Hepatocyte (in vitro differentiated cells): Measurements from ENCODE around the gene ZFAND4. TPM values are rescaled to one million over a fixed set of nuclear protein-coding genes. Genes with fewer than 3 reads are reported as not detected.
"Not testable (repeated sequence)": the region's sequence is repeated elsewhere in the genome, so short reads cannot be mapped to it uniquely, and the experiment has no call there.

Experiments used
- DNase-seq: peaks from one replicate; pipeline ENCODE4 v3.0.0-alpha.2; 2016; ENCODE audit warnings: low spot score
- H2AFZ ChIP-seq: fragments of 200-600 bp; sonication (generic); 2 replicates; pipeline ENCODE4 v1.6.0; 2016; ENCODE audit warnings: antibody characterized with exemption, mild to moderate bottlenecking
- H3K27ac ChIP-seq: fragments of 200-600 bp; sonication (generic); 2 replicates; pipeline ENCODE4 v1.5.1; 2016; ENCODE audit warnings: mild to moderate bottlenecking
- H3K27me3 ChIP-seq: fragments of 200-600 bp; sonication (generic); 2 replicates; pipeline ENCODE4 v1.6.1; 2016
- H3K36me3 ChIP-seq: fragments of 200-600 bp; sonication (generic); replicated peaks from 2 replicates; pipeline ENCODE4 v1.5.1; 2016; ENCODE audit warnings: low read depth; ENCODE audit not compliant: insufficient read depth
- H3K4me1 ChIP-seq: fragments of 200-600 bp; sonication (generic); 2 replicates; pipeline ENCODE4 v1.5.1; 2016; ENCODE audit warnings: mild to moderate bottlenecking, moderate library complexity; ENCODE audit not compliant: insufficient read depth
- H3K4me2 ChIP-seq: fragments of 200-600 bp; sonication (generic); 2 replicates; pipeline ENCODE4 v1.6.0; 2016
- H3K4me3 ChIP-seq: fragments of 200-600 bp; sonication (generic); 2 replicates; pipeline ENCODE4 v1.5.1; 2016; ENCODE audit warnings: mild to moderate bottlenecking
- H3K79me2 ChIP-seq: fragments of 200-600 bp; sonication (generic); 2 replicates; pipeline ENCODE4 v1.6.0; 2017; ENCODE audit warnings: mild to moderate bottlenecking
- H3K9me2 ChIP-seq: fragments of 200-600 bp; sonication (generic); replicated peaks from 2 replicates; pipeline ENCODE4 v1.6.0; 2017; ENCODE audit warnings: mild to moderate bottlenecking; ENCODE audit not compliant: insufficient read depth
- H3K9me3 ChIP-seq: fragments of 200-600 bp; sonication (generic); 2 replicates; pipeline ENCODE4 v1.5.1; 2016; ENCODE audit warnings: low read depth, mild to moderate bottlenecking
- H4K20me1 ChIP-seq: fragments of 200-600 bp; sonication (generic); 2 replicates; pipeline ENCODE4 v1.6.0; 2016; ENCODE audit warnings: mild to moderate bottlenecking; ENCODE audit not compliant: insufficient read depth, poor library complexity, severe bottlenecking
- EZH2 ChIP-seq: fragments of 200-600 bp; sonication (generic); IDR thresholded peaks from 2 replicates; pipeline ENCODE4 v1.6.1; 2016; ENCODE audit warnings: antibody characterized with exemption, mild to moderate bottlenecking, borderline replicate concordance
- EZH2phosphoT487 ChIP-seq: fragments of 200-600 bp; sonication (generic); IDR thresholded peaks from one replicate; pipeline ENCODE4 v1.6.1; 2018; ENCODE audit warnings: antibody characterized with exemption, mild to moderate bottlenecking, low read depth, moderate library complexity; ENCODE audit not compliant: unreplicated experiment, severe bottlenecking
- WGBS: methylation state at CpG from one replicate; pipeline ENCODE4 v1.1.6; 2016; ENCODE audit warnings: low lambda C conversion rate; ENCODE audit errors: missing lambda C conversion rate; 5-methylcytosine and 5-hydroxymethylcytosine counted together
- polyA plus RNA-seq: library from polyadenylated mRNA; unstranded; fragments of >200 nt; fragmentation: Nextera tagmentation; extraction: Ambion mirVana; gene quantifications from 2 replicates; pipeline ENCODE4 v1.2.1, GENCODE V29; 2016
- total RNA-seq: library from RNA; depleted of rRNA; stranded (reverse); fragments of >200 nt; gene quantifications from 2 replicates; pipeline ENCODE4 v1.2.3, GENCODE V29; 2014
- TF ChIP-seq, protein P1 (sequence below): fragments of 200-600 bp; sonication (generic); IDR thresholded peaks from 2 replicates; pipeline ENCODE4 v1.5.1; 2016; ENCODE audit warnings: antibody characterized with exemption, mild to moderate bottlenecking; ENCODE audit not compliant: poor library complexity

Gene ZFAND4
- total and polyA plus RNA-seq, 2 experiments from 2014 or later = 8.6 to 12.7 TPM

DNA sequence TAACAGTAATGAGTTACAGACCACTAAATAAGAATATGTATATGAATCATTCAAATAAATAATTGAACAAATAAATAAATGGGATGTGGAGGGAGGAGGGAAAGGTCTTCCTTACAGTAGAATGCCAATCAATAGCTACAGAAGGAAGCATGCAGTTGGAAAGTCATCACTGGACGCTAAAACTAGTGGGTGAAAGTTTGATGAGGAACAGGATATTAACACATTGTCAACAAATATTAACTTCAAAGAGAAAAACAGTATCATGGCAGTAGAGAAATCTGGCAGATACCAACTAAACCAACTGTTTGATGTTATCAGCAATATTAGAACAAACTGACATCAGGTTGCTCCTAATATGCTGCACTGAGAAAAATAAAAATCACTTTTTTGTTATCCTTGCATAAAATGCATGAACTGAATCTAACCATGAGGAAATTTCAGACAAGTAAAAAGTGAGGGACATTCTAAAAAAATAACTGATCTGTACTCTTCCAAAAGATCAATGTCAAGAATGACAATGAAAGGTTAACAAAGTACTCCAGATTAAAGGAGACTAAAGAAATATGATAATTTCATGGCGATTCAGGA, 94.1 kb downstream of the ZFAND4 start:
- Histone ChIP-seq H3K4me1 (peaks cover 9% of the 10 kb centered on the region), H3K27ac (no peak overlapping the region), H3K36me3 (no peaks in the 10 kb centered on the region), H3K9me2 (no peaks in the 10 kb centered on the region), H2AFZ (no peak overlapping the region), H3K9me3 (no peaks in the 10 kb centered on the region), H3K4me2 (no peak overlapping the region), H3K79me2 (peaks cover 43% of the 10 kb centered on the region), H3K27me3 (no peaks in the 10 kb centered on the region), H4K20me1 (no peaks in the 10 kb centered on the region), H3K4me3 (no peak overlapping the region)
- TF ChIP-seq, protein P1, sequence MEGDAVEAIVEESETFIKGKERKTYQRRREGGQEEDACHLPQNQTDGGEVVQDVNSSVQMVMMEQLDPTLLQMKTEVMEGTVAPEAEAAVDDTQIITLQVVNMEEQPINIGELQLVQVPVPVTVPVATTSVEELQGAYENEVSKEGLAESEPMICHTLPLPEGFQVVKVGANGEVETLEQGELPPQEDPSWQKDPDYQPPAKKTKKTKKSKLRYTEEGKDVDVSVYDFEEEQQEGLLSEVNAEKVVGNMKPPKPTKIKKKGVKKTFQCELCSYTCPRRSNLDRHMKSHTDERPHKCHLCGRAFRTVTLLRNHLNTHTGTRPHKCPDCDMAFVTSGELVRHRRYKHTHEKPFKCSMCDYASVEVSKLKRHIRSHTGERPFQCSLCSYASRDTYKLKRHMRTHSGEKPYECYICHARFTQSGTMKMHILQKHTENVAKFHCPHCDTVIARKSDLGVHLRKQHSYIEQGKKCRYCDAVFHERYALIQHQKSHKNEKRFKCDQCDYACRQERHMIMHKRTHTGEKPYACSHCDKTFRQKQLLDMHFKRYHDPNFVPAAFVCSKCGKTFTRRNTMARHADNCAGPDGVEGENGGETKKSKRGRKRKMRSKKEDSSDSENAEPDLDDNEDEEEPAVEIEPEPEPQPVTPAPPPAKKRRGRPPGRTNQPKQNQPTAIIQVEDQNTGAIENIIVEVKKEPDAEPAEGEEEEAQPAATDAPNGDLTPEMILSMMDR = no peak
- DNase-seq = no peak
- 62% methylated on average over 2 of the region's 2 CpGs for WGBS

DNA sequence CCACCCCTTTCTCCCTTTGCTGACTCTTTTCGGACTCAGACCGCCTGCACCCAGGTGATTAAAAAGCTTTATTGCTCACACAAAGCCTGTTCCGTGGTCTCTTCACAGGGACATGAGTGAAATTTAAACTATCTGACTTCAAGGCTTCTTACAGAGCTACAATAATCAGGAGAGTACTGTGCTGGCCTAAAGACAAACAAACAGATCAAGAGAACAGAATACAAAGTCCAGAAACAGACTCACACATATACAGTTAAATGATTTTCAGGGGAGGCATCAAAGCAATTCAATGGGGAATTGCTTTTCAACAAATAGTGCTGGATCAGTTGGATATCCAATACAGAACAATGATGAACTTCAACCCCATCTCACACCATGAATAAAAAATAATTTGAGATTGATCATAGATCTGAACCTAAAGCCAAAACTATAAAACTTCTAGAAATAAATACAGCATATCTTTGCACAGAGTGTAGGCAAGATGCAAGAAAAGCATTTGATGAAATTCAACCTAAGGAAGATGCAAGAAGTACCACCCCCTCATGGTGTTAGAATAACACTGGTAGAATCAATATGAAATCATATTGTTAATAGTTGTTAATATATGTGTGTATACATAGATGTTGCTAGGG, 96.5 kb downstream of the ZFAND4 start:
- H3K9me2 ChIP-seq = no peaks in the 10 kb centered on the region
- no peak for DNase-seq
- 54% methylated on average over 3 of the region's 3 CpGs for WGBS
- peaks cover 4% of the 10 kb centered on the region for H3K4me1 ChIP-seq
- peak overlapping the region; percentile 65 for H3K4me2 ChIP-seq
- no peaks in the 10 kb centered on the region for H3K36me3 ChIP-seq
- H2AFZ ChIP-seq = no peak overlapping the region
- H3K27ac ChIP-seq = peak overlapping the region; percentile 50
- TF ChIP-seq EZH2phosphoT487 = no peak
- TF ChIP-seq EZH2 = no peak
- TF ChIP-seq, protein P1 = no peak
- no peak overlapping the region for H3K4me3 ChIP-seq
- H3K9me3 ChIP-seq = no peaks in the 10 kb centered on the region
- H4K20me1 ChIP-seq = no peaks in the 10 kb centered on the region
- no peaks in the 10 kb centered on the region for H3K27me3 ChIP-seq
- H3K79me2 ChIP-seq = peaks cover 32% of the 10 kb centered on the region

DNA sequence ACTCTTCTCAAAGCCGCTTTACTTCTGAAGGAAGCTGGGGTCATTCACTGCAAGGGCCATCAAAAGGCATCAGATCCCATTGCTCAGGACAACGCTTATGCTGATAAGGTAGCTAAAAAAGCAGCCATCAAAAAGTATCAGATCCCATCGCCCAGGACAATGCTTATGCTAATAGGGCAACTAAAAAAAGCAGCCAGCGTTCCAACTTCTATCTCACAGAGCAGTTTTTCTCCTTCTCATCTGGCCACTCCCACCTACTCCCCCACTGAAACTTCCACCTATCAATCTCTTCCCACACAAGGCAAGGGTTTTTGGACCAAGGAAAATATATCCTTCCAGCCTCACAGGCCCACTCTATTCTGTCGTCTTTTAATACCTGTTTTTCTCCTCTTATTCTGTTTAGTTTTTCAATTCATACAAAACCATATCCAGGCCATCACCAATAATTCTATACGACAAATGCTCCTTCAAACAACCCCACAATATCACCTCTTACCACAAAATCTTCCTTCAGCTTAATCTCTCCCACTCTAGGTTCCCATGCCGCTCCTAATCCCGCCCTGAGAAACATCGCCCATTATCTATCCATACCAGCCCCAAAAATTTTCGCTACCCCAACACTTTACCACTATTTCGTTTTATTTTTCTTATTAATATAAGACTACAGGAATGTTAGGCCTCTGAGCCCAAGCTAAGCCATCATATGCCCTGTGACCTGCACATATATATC, 97.4 kb downstream of the ZFAND4 start:
- WGBS = 72% methylated on average over 11 of the region's 11 CpGs
- peak overlapping the region; percentile 65 for H3K4me2 ChIP-seq
- not testable (repeated sequence) for H3K4me1 ChIP-seq, H3K27me3 ChIP-seq, H3K36me3 ChIP-seq, H2AFZ ChIP-seq, H3K4me3 ChIP-seq, H3K9me2 ChIP-seq, H3K9me3 ChIP-seq, DNase-seq, H4K20me1 ChIP-seq
- peaks cover 23% of the 10 kb centered on the region for H3K79me2 ChIP-seq
- H3K27ac ChIP-seq = peak overlapping the region; percentile 50

DNA sequence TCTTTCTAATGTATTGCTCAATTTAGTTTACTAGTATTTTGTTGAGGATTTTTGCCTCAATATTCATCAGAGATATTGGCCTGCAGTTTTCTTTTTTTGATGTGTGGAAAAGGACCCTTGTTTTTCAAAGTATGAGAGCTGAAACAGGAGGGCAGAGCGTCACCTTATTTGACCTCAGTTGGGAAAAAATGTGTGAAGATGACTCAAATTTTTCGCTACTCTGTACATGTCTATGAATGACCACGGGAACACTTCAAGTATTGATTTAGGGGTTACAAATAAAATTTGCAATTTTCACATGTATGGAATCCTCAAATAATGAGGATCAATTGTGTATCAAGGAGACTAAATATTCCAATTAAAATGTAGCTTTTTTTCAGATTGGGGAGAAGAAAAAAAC, 103.1 kb downstream of the ZFAND4 start:
- Histone ChIP-seq H3K27ac (no peak overlapping the region), H4K20me1 (no peaks in the 10 kb centered on the region), H3K36me3 (no peaks in the 10 kb centered on the region), H3K9me2 (no peaks in the 10 kb centered on the region), H3K79me2 (peaks cover 17% of the 10 kb centered on the region), H3K9me3 (no peaks in the 10 kb centered on the region), H2AFZ (no peak overlapping the region), H3K4me1 (no peaks in the 10 kb centered on the region), H3K4me3 (no peak overlapping the region), H3K27me3 (no peaks in the 10 kb centered on the region), H3K4me2 (no peak overlapping the region)
- TF ChIP-seq EZH2 (no peak), EZH2phosphoT487 (no peak)
- TF ChIP-seq, protein P1 = no peak
- DNase-seq = no peak
- 100% methylated on average over 3 of the region's 3 CpGs for WGBS
